PFSK-1 (cell line): ENCODE results near the gene TMEM181. TPM values are rescaled to one million over a fixed set of nuclear protein-coding genes. Genes with fewer than 3 reads are reported as not detected.

ENCODE experiments used
- FOXP2 ChIP-seq: optimal IDR thresholded peaks from 2 replicates; pipeline ENCODE3; 2011; ENCODE audit warnings: borderline replicate concordance, control low read depth, inconsistent platforms; ENCODE audit not compliant: insufficient read depth; ENCODE audit errors: extremely low read length, extremely low read depth
- POLR2AphosphoS5 ChIP-seq: IDR thresholded peaks from 2 replicates; pipeline ENCODE4 v1.6.1; 2012; ENCODE audit warnings: low read depth, mild to moderate bottlenecking, control low read depth, low read length, moderate library complexity
- SIN3A ChIP-seq: IDR thresholded peaks from 2 replicates; pipeline ENCODE4 v1.6.1; 2012; ENCODE audit warnings: mild to moderate bottlenecking, low read length, moderate library complexity, borderline replicate concordance; ENCODE audit not compliant: insufficient read depth
- TAF1 ChIP-seq: IDR thresholded peaks from 2 replicates; pipeline ENCODE4 v1.6.1; 2012; ENCODE audit warnings: low read length, control low read depth, borderline replicate concordance; ENCODE audit not compliant: insufficient read depth
- polyA plus RNA-seq: library from polyadenylated mRNA; unstranded; fragments of >200 nt; gene quantifications from one replicate; pipeline ENCODE4 v1.2.1, GENCODE V29; 2012; ENCODE audit warnings: low read depth, missing spikeins; ENCODE audit not compliant: insufficient read length
- TF ChIP-seq, protein P1 (sequence below), 2 experiments: IDR thresholded peaks; 2 replicates each; pipeline versions ENCODE4 v1.6.1 to v1.8.0; 2011 to 2012; ENCODE audit warnings: low read depth in 2 of 2, low read length in 2 of 2, control low read depth in 1 of 2, inconsistent platforms in 1 of 2, mild to moderate bottlenecking in 1 of 2, moderate library complexity in 1 of 2; ENCODE audit not compliant: insufficient read depth in 1 of 2

The TMEM181 gene, protein sequence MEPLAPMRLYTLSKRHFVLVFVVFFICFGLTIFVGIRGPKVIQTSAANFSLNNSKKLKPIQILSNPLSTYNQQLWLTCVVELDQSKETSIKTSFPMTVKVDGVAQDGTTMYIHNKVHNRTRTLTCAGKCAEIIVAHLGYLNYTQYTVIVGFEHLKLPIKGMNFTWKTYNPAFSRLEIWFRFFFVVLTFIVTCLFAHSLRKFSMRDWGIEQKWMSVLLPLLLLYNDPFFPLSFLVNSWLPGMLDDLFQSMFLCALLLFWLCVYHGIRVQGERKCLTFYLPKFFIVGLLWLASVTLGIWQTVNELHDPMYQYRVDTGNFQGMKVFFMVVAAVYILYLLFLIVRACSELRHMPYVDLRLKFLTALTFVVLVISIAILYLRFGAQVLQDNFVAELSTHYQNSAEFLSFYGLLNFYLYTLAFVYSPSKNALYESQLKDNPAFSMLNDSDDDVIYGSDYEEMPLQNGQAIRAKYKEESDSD
- polyA plus RNA-seq, result 23.3 TPM

DNA sequence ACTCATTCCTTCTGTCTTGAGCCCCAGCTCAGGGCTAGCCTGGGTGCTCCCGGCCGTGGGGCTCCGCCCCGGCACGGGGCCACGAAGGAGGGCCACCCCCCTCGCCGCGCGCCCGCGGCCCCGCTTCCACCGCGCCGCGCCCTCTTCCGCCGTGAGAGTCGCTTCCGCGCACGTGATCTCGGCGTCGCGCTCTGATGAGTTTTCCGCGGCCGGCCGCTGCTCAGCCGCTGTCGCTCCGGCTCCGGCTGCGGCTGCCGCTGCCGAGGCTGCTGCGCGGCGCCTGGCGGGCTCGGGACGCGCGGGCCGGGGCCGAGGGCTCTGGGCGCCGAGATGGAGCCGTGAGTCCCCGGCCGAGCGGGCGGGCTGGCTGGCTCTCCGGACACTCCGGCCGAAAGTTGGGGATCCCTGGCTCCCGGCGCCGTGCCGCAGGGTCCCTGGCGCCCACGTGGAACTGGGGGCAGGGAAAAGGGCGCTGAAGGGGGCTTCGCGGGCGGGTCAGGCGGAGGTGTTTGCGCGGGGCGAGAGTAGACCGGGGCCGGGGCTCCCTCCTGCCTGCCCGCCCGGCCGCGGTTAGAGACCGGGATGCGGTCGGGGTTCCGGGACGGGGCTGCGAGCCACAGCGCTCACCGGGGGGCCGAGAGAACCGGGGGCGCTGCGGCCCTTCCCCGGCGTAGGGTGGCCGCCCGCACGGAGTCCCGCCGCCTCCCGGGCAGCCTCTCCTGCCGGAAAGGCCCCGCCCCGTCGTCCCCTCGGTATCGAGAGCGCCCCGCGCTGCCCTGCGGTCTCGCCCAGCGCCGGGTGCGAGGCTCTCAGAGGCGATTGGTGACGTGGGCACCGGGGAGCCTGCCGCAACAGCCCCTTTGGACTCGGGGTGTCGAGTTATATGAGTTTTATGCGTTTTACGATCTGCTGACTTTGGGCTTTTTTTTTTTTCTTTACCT is at the start of gene TMEM181:
Gene TMEM181 (plus strand): TSS at position 197 of the 941 bp plus-strand sequence. CDS start 134 bp downstream, at position 331.
- peak; percentile 66; the same call in 1 of the 2 replicates for TF ChIP-seq POLR2AphosphoS5
- peak; percentile 79; the same call in 1 of the 2 replicates for TF ChIP-seq TAF1
- peak; percentile 87 for TF ChIP-seq FOXP2
- TF ChIP-seq SIN3A, result peak; percentile 81; the same call in 1 of the 2 replicates
- TF ChIP-seq, protein P1, sequence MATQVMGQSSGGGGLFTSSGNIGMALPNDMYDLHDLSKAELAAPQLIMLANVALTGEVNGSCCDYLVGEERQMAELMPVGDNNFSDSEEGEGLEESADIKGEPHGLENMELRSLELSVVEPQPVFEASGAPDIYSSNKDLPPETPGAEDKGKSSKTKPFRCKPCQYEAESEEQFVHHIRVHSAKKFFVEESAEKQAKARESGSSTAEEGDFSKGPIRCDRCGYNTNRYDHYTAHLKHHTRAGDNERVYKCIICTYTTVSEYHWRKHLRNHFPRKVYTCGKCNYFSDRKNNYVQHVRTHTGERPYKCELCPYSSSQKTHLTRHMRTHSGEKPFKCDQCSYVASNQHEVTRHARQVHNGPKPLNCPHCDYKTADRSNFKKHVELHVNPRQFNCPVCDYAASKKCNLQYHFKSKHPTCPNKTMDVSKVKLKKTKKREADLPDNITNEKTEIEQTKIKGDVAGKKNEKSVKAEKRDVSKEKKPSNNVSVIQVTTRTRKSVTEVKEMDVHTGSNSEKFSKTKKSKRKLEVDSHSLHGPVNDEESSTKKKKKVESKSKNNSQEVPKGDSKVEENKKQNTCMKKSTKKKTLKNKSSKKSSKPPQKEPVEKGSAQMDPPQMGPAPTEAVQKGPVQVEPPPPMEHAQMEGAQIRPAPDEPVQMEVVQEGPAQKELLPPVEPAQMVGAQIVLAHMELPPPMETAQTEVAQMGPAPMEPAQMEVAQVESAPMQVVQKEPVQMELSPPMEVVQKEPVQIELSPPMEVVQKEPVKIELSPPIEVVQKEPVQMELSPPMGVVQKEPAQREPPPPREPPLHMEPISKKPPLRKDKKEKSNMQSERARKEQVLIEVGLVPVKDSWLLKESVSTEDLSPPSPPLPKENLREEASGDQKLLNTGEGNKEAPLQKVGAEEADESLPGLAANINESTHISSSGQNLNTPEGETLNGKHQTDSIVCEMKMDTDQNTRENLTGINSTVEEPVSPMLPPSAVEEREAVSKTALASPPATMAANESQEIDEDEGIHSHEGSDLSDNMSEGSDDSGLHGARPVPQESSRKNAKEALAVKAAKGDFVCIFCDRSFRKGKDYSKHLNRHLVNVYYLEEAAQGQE (IDR thresholded peaks at IDR 0.05; ENCODE audit: insufficient read depth in 1 of 2, low read depth in 2 of 2, low read length in 2 of 2), result 0 out of 4 replicates have a peak, but pooled peaks of 1 of the 2 experiments have one; percentile 19

DNA sequence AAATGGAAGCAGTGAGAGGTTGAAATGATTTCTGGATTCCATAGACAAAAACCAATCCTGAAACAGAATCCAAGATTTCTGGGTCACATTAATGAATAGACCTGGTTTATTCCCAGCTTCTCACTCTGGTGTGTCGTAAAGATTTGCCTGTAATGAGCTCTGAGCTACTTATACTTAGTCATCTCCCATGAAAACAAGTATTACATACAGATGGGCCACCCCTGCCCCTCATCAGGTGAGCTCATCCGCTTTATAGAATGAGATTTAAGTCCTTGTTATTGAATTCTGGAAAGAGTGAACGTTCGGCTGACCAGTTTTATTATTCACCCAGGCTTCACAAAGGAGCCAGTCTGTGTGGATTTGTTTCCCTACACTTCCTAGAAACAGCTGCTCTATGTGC is 47.1 kb upstream of the TMEM181 start:
- no peak for TF ChIP-seq POLR2AphosphoS5
- no peak for TF ChIP-seq TAF1
- TF ChIP-seq, protein P1 (IDR thresholded peaks at IDR 0.05; ENCODE audit: insufficient read depth in 1 of 2, low read depth in 2 of 2, low read length in 2 of 2), result no peak
- no peak for TF ChIP-seq SIN3A
- TF ChIP-seq FOXP2, result no peak

DNA sequence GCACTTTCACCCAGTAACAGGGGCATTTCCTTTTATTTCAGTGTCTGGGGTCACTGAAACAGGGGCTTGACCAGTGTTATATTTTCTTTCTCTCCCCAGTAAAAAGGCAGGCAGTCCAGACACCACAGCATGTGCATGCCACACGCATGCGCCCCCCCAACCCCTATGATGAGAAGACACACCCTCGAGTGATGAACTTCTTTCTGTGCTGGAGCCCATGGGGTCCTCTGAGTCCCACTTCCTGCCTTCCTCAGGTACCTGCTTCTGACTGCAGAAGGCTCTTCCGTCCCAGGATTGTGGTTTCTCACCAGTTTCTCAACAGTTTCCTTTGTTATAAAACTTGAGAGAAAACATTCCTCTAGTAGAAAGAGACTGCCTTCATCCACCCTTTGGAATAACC is 45.7 kb upstream of the TMEM181 start:
- no peak for TF ChIP-seq TAF1
- no peak for TF ChIP-seq POLR2AphosphoS5
- TF ChIP-seq FOXP2, result no peak
- TF ChIP-seq, protein P1 (IDR thresholded peaks at IDR 0.05; ENCODE audit: insufficient read depth in 1 of 2, low read depth in 2 of 2, low read length in 2 of 2), result no peak
- TF ChIP-seq SIN3A, result no peak

DNA sequence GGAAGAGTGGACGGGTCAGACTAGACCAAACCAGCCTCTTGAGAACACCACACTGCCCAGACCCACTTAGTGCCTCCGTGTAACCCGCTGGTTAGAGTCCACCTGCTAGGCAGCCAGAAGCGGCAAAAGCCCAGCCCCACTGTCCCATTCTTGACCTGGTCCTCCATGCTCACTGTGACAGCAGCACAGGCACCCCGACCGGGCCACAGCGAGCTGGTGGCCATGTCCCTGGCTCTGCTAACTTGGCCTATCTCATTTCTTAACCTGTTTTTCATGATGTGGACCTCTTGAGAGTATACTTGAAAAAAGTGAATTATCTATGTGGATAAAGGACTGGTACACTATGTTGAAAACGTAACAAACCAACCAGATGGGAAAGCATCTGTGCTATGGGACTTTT is 44.9 kb upstream of the TMEM181 start:
- TF ChIP-seq, protein P1 (IDR thresholded peaks at IDR 0.05; ENCODE audit: insufficient read depth in 1 of 2, low read depth in 2 of 2, low read length in 2 of 2), result no peak
- no peak for TF ChIP-seq TAF1
- TF ChIP-seq POLR2AphosphoS5, result 0 out of 2 replicates have a peak, but pooled peaks have one; percentile 5
- no peak for TF ChIP-seq FOXP2
- TF ChIP-seq SIN3A, result no peak
